ENCODE results near the gene NEO1.

The NEO1 gene

DNA sequence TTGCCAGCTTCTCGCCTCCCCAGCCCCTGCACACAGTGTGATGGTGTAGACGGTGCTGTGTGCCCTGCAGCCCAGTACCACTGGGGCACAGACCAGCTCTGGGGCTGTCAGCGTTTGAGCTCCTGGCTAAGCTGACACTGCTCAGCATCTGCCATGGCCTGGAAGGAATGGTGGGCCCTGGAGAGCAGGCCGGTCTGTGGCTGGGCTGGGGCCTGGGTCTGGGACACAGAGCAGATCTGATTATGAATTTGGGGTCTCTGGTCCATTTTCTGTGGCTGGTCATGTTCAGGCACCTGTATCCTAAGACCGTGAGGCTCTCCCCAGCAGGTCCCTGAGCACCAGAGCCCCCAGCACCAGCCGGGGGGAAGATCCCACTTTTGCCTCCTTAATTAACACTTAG, 281.8 kb downstream of the NEO1 start:
- ChIA-PET POLR2A (no interaction called here), CTCF (interaction anchor here (1.1 kb wide), 1 partner anchor 302 kb away, joined by 3 read pairs; no protein-coding TSS in a partner anchor)
- TF ChIP-seq, protein P1, sequence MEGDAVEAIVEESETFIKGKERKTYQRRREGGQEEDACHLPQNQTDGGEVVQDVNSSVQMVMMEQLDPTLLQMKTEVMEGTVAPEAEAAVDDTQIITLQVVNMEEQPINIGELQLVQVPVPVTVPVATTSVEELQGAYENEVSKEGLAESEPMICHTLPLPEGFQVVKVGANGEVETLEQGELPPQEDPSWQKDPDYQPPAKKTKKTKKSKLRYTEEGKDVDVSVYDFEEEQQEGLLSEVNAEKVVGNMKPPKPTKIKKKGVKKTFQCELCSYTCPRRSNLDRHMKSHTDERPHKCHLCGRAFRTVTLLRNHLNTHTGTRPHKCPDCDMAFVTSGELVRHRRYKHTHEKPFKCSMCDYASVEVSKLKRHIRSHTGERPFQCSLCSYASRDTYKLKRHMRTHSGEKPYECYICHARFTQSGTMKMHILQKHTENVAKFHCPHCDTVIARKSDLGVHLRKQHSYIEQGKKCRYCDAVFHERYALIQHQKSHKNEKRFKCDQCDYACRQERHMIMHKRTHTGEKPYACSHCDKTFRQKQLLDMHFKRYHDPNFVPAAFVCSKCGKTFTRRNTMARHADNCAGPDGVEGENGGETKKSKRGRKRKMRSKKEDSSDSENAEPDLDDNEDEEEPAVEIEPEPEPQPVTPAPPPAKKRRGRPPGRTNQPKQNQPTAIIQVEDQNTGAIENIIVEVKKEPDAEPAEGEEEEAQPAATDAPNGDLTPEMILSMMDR (IDR thresholded peaks at IDR 0.05; ENCODE audit: control extremely low read depth, extremely low read depth, low read depth, missing control alignments), result no peak
- no peak for DNase-seq (ENCODE audit: extremely low spot score)

DNA sequence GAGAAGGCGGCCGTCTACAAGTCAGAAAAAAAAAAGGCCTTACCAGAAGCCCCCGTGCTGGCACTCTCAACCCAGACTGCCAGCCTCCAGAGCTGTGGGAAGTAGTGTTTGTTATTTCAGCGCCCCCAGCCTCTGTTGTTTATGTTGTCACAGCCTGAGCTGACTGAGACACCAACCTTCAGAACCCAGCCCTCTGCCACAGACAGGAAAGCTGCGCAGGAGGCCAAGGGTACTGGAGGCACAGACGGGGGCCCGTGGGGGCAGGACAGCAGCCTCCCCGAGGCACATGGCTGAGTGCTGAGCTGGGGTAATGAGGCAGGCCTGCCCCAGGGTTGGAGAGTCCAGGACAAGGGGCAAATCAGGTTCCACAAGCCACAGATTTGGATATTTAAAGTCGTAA, 282.8 kb downstream of the NEO1 start:
- CTCF ChIA-PET, result no interaction called here
- TF ChIP-seq, protein P1 (IDR thresholded peaks at IDR 0.05; ENCODE audit: control extremely low read depth, extremely low read depth, low read depth, missing control alignments), result no peak
- no peak for DNase-seq (ENCODE audit: extremely low spot score)
- POLR2A ChIA-PET, result no interaction called here

DNA sequence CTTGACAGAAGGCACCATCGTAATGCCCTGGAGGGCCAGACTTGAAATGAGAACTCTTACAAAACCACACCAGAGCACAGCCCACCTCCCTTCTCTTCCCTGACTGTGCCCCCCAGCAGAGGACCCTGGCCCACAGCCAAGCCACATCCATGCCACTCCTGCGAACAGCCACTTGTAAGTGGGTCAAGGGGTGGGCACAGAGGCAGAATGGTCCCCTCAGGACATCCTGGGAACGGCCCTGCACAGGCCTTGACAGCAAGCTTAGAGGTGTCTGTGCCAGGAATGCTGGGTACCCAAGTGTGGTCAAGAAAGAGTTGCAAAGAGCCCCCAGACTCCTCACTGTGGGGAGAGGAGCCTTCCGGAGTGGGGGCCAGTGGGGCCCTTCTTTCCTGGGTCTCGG, 283.2 kb downstream of the NEO1 start:
- POLR2A ChIA-PET, result no interaction called here
- CTCF ChIA-PET, result no interaction called here
- no peak for DNase-seq (ENCODE audit: extremely low spot score)
- TF ChIP-seq, protein P1 (IDR thresholded peaks at IDR 0.05; ENCODE audit: control extremely low read depth, extremely low read depth, low read depth, missing control alignments), result no peak

DNA sequence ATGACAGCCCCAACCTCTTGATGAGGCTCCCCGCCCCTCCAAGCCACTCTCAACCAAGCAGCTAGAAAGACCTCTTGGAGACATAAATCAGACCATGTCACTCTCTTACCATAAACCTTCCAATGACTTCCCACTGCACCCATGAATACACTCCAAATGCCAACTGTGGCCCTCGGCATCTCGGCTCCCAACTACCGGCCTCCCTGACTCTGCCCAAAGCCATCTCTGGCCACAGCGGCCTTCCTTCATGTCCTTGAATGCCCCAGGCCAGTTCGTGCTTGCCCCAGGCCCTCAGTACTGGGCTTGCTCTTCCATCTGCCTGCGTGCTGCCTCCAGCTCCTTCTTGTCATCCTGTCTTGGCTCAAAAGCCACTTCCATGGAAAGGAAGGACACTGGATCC, 284.5 kb downstream of the NEO1 start:
- POLR2A ChIA-PET, result no interaction called here
- TF ChIP-seq, protein P1 (IDR thresholded peaks at IDR 0.05; ENCODE audit: control extremely low read depth, extremely low read depth, low read depth, missing control alignments), result no peak

DNA sequence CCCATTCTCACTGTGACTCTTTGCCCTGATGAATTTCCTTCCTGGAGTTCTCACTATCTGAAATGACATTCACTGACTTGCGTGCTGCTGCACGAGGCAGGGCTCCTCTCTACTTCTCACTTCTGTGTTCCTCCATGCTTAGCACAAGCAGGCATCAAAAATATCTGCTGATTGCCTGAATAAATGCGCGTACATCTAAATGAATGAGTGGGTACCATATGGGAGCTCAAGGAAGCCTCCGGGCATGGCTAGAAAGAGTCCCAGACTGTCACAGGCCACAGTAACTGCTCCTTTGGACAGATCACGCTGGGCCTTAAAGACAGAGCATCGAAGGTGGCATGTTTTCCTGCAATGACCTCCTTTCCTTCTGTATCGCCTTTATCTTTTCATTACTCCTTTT, 284.9 kb downstream of the NEO1 start:
- TF ChIP-seq, protein P1 (IDR thresholded peaks at IDR 0.05; ENCODE audit: control extremely low read depth, extremely low read depth, low read depth, missing control alignments), result no peak
- DNase-seq (ENCODE audit: extremely low spot score), result no peak
- POLR2A ChIA-PET, result no interaction called here
- CTCF ChIA-PET, result no interaction called here

More for the DNA sequence above, 284.5 kb downstream of the NEO1 start:
- DNase-seq (ENCODE audit: extremely low spot score), result no peak
- CTCF ChIA-PET, result no interaction called here

DNA sequence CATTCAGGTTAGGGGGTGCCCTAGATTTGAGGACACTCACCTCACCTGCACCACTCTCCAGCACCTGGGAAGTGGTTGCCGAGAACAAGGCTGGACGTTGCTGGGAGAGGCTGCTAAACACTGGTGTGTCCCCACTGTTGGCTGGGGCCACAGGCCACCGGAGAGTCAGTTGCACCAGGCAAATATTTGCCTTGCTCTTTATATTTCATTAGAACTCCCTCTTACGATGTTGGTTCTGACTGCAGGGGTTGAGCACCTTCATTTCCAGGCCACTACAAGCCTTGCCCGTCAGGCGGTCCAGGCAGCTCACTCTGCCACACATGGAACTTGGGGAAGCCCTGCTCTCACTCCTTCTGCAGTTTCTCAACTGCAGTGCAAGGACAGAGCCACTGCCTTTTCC, 285.8 kb downstream of the NEO1 start:
- ChIA-PET POLR2A (no interaction called here), CTCF (no interaction called here)
- DNase-seq (ENCODE audit: extremely low spot score), result no peak
- TF ChIP-seq, protein P1 (IDR thresholded peaks at IDR 0.05; ENCODE audit: control extremely low read depth, extremely low read depth, low read depth, missing control alignments), result no peak
